CD4-positive, alpha-beta memory T cell (primary cell): ENCODE data around the gene HOXC13. TPM values are rescaled to one million over a fixed set of nuclear protein-coding genes. Genes with fewer than 3 reads are reported as not detected.

Experiments used
- CTCF ChIA-PET: fragments of 350-600 bp; sonication (Branson Sonifier 250); formaldehyde crosslinking; loops from one replicate; lab custom pipeline; 2021; ENCODE audit warnings: inconsistent platforms; ENCODE audit not compliant: partially characterized antibody; lab: Charles Lee
- POLR2A ChIA-PET: fragments of 350-600 bp; sonication (Branson Sonifier 250); formaldehyde crosslinking; loops from one replicate; lab custom pipeline; 2021; ENCODE audit not compliant: partially characterized antibody; lab: Charles Lee
- DNase-seq, 5 donors: peaks; one replicate each; pipeline versions ENCODE4 v3.0.0 to v3.0.0-alpha.2; 2020 to 2022; ENCODE audit warnings: mixed read lengths in 1 of 5
- H3K27ac ChIP-seq: one replicate; pipeline ENCODE4 v1.7.0; 2013; ENCODE audit warnings: low read depth, low read length
- H3K27me3 ChIP-seq: 2 replicates; pipeline ENCODE4 v1.7.0; 2013; ENCODE audit warnings: mild to moderate bottlenecking, low read length, moderate library complexity; ENCODE audit not compliant: insufficient read depth
- H3K36me3 ChIP-seq: 2 replicates; pipeline ENCODE4 v1.7.0; 2013; ENCODE audit warnings: mild to moderate bottlenecking, low read length, moderate library complexity; ENCODE audit not compliant: insufficient read depth
- H3K4me1 ChIP-seq: 2 replicates; pipeline ENCODE4 v1.7.0; 2013; ENCODE audit warnings: mild to moderate bottlenecking, low read length, moderate library complexity; ENCODE audit not compliant: insufficient read depth
- H3K4me3 ChIP-seq, 2 donors: one replicate each; pipeline ENCODE4 v1.7.0; 2013; ENCODE audit warnings: low read length in 2 of 2, mild to moderate bottlenecking in 1 of 2
- H3K9me3 ChIP-seq, 2 donors: one replicate each; pipeline ENCODE4 v1.7.0; 2013; ENCODE audit warnings: low read length in 2 of 2, control low read depth in 1 of 2; ENCODE audit not compliant: control insufficient read depth in 1 of 2
- H3K27ac Mint-ChIP-seq, 7 donors: one replicate each; pipeline ENCODE4 v1.8.0; 2020 to 2021; ENCODE audit warnings: mixed read lengths in 7 of 7, mild to moderate bottlenecking in 6 of 7, inconsistent platforms in 3 of 7, moderate library complexity in 3 of 7
- H3K27me3 Mint-ChIP-seq, 2 donors: one replicate each; pipeline ENCODE4 v1.8.0; 2020 to 2021; ENCODE audit warnings: mixed read lengths in 2 of 2
- H3K36me3 Mint-ChIP-seq, 2 donors: one replicate each; pipeline ENCODE4 v1.8.0; 2020 to 2021; ENCODE audit warnings: mixed read lengths in 2 of 2, inconsistent platforms in 1 of 2, mild to moderate bottlenecking in 1 of 2
- H3K4me1 Mint-ChIP-seq, 4 donors: one replicate each; pipeline ENCODE4 v1.8.0; 2020 to 2021; ENCODE audit warnings: mixed read lengths in 4 of 4, mild to moderate bottlenecking in 1 of 4
- H3K4me3 Mint-ChIP-seq, 8 donors: one replicate each; pipeline ENCODE4 v1.8.0; 2020 to 2021; ENCODE audit warnings: mixed read lengths in 8 of 8, mild to moderate bottlenecking in 7 of 8, moderate library complexity in 6 of 8, inconsistent platforms in 3 of 8
- H3K9me3 Mint-ChIP-seq, 8 donors: one replicate each; pipeline ENCODE4 v1.8.0; 2020 to 2021; ENCODE audit warnings: mixed read lengths in 8 of 8, mild to moderate bottlenecking in 5 of 8, inconsistent platforms in 3 of 8, moderate library complexity in 1 of 8
- intact Hi-C: fragments of 100-400 bp; cut with micrococcal nuclease; formaldehyde crosslinking; loops from one replicate; pipeline ENCODE4 v1.15.1; 2023
- polyA plus RNA-seq, 2 donors: library from polyadenylated mRNA; unstranded; fragments of 300-500 nt; fragmentation: Illumina TruSeq; gene quantifications; one replicate each; pipeline ENCODE4 v1.2.3, GENCODE V29; 2021
- total RNA-seq, 2 experiments: library from RNA; stranded (reverse); gene quantifications; one replicate each; pipeline ENCODE4 v1.2.3, GENCODE V29; 2021

The HOXC13 gene, protein sequence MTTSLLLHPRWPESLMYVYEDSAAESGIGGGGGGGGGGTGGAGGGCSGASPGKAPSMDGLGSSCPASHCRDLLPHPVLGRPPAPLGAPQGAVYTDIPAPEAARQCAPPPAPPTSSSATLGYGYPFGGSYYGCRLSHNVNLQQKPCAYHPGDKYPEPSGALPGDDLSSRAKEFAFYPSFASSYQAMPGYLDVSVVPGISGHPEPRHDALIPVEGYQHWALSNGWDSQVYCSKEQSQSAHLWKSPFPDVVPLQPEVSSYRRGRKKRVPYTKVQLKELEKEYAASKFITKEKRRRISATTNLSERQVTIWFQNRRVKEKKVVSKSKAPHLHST
- total RNA-seq, result not detected
- not detected for polyA plus RNA-seq

DNA sequence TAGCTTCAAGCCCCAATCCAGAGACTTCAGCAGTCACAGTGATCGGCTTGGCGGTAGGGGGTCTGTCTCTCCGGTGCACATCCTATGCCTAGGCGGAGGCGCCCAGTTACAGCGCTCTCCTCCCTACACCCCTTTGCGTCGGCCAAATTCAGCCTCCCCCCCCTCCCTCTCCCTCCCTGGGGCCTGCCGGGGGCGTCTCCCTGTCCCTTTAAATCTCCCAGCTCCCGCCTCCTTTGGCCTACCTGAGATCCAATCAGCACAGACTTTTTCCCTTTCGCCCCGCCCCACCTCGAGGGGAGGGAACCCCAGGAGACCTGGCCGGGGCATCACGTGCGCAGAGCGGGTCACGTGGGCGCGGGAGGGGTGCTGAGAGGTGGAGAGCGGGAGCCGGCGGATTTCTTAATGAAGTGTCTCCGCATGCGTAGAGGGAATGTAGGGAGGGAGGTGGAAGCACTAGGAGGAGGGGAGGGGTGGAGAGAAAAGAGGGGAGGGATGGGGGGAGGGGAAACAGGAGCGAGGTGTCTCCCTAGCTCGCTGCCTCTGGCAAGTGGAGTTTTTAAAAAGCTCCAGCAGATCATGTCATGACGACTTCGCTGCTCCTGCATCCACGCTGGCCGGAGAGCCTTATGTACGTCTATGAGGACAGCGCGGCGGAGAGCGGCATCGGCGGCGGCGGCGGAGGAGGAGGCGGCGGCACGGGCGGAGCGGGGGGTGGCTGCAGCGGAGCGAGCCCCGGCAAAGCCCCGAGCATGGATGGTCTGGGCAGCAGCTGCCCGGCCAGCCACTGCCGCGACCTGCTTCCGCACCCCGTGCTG lies at the start of gene HOXC13:
TSS of gene HOXC13 (plus strand) at position 506 of the 815 bp plus-strand sequence. CDS start at position 582, 76 bp downstream.
- ChIA-PET POLR2A (no interaction called here), CTCF (no interaction called here)
- H3K27me3 ChIP-seq, result peaks cover 61% of the 10 kb centered on the region
- no peak within 1 kb of the TSS for H3K4me3 ChIP-seq
- H3K27me3 Mint-ChIP-seq, result peaks cover 68 to 75% of the 10 kb centered on the region in 2 donors
- peak within 1 kb of the TSS in 2 of 7 donors; percentile 35 to 63 for H3K27ac Mint-ChIP-seq
- peaks cover 0 to 9% (median 2%) of the 10 kb centered on the region in 8 donors for H3K9me3 Mint-ChIP-seq
- H3K27ac ChIP-seq, result no peak within 1 kb of the TSS
- peak within 1 kb of the TSS in 4 of 8 donors; percentile 15 to 59 (median 30) for H3K4me3 Mint-ChIP-seq
- no peak for DNase-seq
- H3K4me1 Mint-ChIP-seq, result peaks cover 6 to 26% (median 16%) of the 10 kb centered on the region in 4 donors
- H3K36me3 Mint-ChIP-seq, result no peaks in the 10 kb centered on the region
- H3K36me3 ChIP-seq, result no peaks in the 10 kb centered on the region
- H3K4me1 ChIP-seq, result peaks cover 12% of the 10 kb centered on the region
- H3K9me3 ChIP-seq, result no peaks in the 10 kb centered on the region
- intact Hi-C loops, result no loop called here

DNA sequence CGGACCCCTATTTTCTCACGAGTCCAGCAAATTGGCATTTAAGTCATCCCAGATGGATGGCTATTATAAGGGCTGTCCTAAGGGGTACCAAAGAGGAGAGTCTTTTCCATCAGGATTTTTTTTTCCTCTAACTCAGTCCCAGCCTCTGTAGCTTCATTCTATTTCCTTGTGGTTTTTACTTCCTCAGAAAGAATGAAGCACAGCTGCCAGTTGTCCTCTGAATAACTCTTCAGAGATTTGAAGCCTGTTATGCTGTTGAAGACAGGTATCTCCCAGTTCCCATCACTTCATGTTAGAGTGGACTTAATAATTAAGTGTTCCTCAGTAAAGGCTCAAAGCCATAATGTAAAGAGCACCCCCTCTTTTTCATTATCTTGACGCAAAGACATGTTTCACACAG lies 48.5 kb upstream of the HOXC13 start:
- H3K27ac Mint-ChIP-seq, result no peak overlapping the region
- Histone ChIP-seq H3K27me3 (peaks cover 10% of the 10 kb centered on the region), H3K9me3 (no peaks in the 10 kb centered on the region), H3K4me1 (no peaks in the 10 kb centered on the region), H3K4me3 (no peak overlapping the region), H3K27ac (no peak overlapping the region), H3K36me3 (no peaks in the 10 kb centered on the region)
- intact Hi-C loops, result no loop called here
- H3K27me3 Mint-ChIP-seq, result peaks cover 46 to 58% of the 10 kb centered on the region in 2 donors
- H3K4me1 Mint-ChIP-seq, result no peaks in the 10 kb centered on the region
- no peak for DNase-seq
- no peak overlapping the region for H3K4me3 Mint-ChIP-seq
- H3K36me3 Mint-ChIP-seq, result no peaks in the 10 kb centered on the region
- no peaks in the 10 kb centered on the region for H3K9me3 Mint-ChIP-seq
- ChIA-PET POLR2A (no interaction called here), CTCF (no interaction called here)

DNA sequence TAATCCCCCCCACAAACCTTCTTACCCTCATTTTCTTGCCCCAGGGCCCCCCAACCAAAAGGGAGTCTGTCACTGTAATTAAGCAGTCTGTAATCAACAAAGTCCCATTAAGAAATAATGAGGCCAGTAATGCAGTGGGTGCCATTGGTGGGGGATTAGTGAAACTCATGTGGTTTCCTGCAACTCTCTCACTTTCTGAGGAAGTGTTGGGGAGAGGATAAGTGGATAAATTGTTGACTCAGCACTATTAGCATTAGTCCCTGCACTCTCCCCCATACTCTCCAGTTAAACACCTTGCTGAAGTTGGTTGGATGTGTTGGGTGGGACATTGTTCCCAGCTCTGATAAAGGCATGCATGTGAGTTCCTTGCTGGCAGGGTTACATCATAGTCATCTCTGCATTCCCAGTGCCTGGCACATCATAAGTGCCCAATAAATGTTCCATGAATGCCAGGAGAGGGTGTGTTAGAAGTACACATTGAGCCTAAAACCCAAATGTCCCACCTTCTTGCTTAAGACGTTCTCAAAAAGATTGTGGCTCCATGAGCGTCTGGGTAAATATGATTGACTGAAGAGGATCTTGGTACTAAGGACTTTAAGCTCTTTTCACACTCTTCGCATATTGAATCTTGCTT lies 45.8 kb upstream of the HOXC13 start:
- Histone ChIP-seq H3K9me3 (no peaks in the 10 kb centered on the region), H3K36me3 (no peaks in the 10 kb centered on the region), H3K4me1 (no peaks in the 10 kb centered on the region), H3K27ac (no peak overlapping the region), H3K4me3 (no peak overlapping the region), H3K27me3 (peaks cover 7% of the 10 kb centered on the region)
- Mint-ChIP-seq H3K4me1 (no peaks in the 10 kb centered on the region), H3K27ac (no peak overlapping the region), H3K9me3 (no peaks in the 10 kb centered on the region), H3K27me3 (peaks cover 56 to 66% of the 10 kb centered on the region in 2 donors), H3K4me3 (no peak overlapping the region), H3K36me3 (no peaks in the 10 kb centered on the region)
- no peak for DNase-seq
- intact Hi-C loops, result no loop called here
- CTCF ChIA-PET, result no interaction called here
- POLR2A ChIA-PET, result no interaction called here

DNA sequence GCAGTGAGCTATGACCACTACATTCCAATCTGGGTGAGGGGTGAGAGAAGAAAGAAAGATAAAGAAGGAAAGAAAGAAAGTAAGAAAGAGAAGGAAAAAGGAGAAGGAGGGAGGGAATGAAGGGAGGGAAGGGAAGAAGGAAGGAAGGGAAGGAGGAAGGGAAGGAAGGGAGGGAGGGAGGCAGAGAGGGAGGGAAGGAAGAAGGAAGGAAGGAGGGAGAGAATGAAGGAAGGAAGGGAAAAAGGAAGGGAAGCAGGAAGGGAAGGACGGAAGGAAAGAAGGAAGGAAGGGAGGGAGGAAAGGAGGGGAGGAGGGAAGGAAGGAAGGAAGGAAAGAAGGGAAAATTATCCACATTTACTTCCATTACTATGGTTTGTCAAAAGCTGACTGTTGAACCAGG lies 39.4 kb upstream of the HOXC13 start:
- Mint-ChIP-seq H3K36me3 (no peaks in the 10 kb centered on the region), H3K9me3 (peaks cover 0 to 2% (median 0%) of the 10 kb centered on the region in 8 donors), H3K4me1 (no peaks in the 10 kb centered on the region), H3K27ac (no peak overlapping the region), H3K4me3 (no peak overlapping the region), H3K27me3 (peaks cover 46 to 56% of the 10 kb centered on the region in 2 donors)
- Histone ChIP-seq H3K4me1 (no peaks in the 10 kb centered on the region), H3K36me3 (no peaks in the 10 kb centered on the region), H3K9me3 (no peaks in the 10 kb centered on the region), H3K27me3 (peaks cover 8% of the 10 kb centered on the region), H3K27ac (no peak overlapping the region), H3K4me3 (no peak overlapping the region)
- DNase-seq, result no peak
- intact Hi-C loops, result no loop called here
- ChIA-PET CTCF (no interaction called here), POLR2A (no interaction called here)

DNA sequence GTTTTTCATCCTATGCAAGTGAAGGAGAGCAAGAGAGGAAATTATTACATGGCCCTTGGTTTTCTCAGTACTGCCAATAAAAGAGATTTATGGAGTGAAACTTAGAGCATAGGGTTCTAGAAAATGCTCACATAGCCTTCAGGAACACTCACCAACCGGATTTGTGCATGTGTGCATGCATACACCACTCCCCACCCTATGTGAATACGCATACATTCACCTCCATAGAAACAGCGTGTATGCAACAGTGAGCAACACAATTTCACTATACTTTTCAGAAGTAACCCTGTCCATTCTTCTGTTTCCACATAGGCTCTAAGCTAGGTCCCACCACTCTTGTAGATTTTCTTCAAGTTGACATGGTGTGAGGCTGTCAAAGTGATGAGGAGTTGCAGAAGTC lies 31.5 kb upstream of the HOXC13 start:
- H3K36me3 ChIP-seq, result no peaks in the 10 kb centered on the region
- no peaks in the 10 kb centered on the region for H3K9me3 Mint-ChIP-seq
- no peaks in the 10 kb centered on the region for H3K4me1 ChIP-seq
- no peaks in the 10 kb centered on the region for H3K4me1 Mint-ChIP-seq
- no peak overlapping the region for H3K27ac ChIP-seq
- no peak overlapping the region for H3K27ac Mint-ChIP-seq
- CTCF ChIA-PET, result no interaction called here
- no peak overlapping the region for H3K4me3 ChIP-seq
- no peak overlapping the region for H3K4me3 Mint-ChIP-seq
- no peaks in the 10 kb centered on the region for H3K36me3 Mint-ChIP-seq
- intact Hi-C loops, result no loop called here
- no peak for DNase-seq
- H3K9me3 ChIP-seq, result no peaks in the 10 kb centered on the region
- no peaks in the 10 kb centered on the region for H3K27me3 ChIP-seq
- POLR2A ChIA-PET, result no interaction called here
- peaks cover 12 to 25% of the 10 kb centered on the region in 2 donors for H3K27me3 Mint-ChIP-seq

DNA sequence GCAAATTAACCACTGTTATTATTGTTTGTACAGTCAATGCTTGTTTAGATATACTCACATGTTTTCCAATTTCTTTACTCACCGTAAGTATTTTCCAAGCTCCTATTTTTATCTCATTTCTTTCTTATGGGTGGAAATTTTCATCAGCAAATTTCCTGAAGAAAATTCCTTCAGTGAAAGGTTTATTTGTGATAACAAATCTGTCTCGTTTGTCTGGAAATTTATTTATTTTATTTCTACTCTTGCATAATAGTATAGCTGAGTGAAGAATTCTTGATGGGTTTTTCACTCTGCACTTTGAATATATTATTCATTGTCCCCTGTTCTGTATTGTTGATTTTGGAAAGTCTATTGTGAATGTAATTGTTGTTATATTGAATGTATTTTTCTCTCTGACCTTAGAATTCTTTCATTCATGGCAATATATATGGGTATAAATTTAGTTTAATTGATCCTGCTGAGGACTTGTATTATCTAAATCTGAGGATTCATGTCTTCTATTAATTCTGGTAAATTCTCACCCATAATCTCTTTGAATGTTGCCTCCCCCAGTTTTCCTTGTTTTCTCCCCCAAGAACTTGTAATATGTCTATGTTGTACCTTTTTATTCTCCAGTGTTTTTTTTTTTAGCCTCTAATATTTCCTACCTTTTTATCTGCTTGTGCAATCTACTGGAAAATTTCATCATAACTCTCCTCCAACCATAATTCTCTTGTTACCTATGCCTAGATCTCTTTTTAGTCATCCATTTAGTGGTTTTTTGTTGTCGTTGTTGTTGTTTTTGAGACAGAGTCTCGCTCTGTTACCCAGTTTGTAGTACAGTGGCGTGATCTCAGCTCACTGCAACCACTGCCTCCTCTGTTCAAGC lies 21.6 kb upstream of the HOXC13 start:
- H3K27ac Mint-ChIP-seq, result no peak overlapping the region
- no peak overlapping the region for H3K27ac ChIP-seq
- DNase-seq, result no peak
- no peaks in the 10 kb centered on the region for H3K36me3 ChIP-seq
- peaks cover 7% of the 10 kb centered on the region for H3K27me3 ChIP-seq
- intact Hi-C loops, result no loop called here
- no peaks in the 10 kb centered on the region for H3K9me3 Mint-ChIP-seq
- H3K4me3 ChIP-seq, result no peak overlapping the region
- POLR2A ChIA-PET, result no interaction called here
- H3K4me1 Mint-ChIP-seq, result no peaks in the 10 kb centered on the region
- no peaks in the 10 kb centered on the region for H3K4me1 ChIP-seq
- H3K4me3 Mint-ChIP-seq, result no peak overlapping the region
- CTCF ChIA-PET, result no interaction called here
- peaks cover 33 to 42% of the 10 kb centered on the region in 2 donors for H3K27me3 Mint-ChIP-seq
- no peaks in the 10 kb centered on the region for H3K36me3 Mint-ChIP-seq
- H3K9me3 ChIP-seq, result no peaks in the 10 kb centered on the region
